Mammary epithelial cell (primary cell): ENCODE results near the gene AJAP1.

Source experiments
- CTCF ChIP-seq, 2 donors: IDR thresholded peaks in 1 of 2; conservative IDR thresholded peaks in 1 of 2; 2 replicates each; pipeline ENCODE4 v1.5.1; 2011 to 2012; ENCODE audit warnings: inconsistent platforms in 2 of 2, low read length in 2 of 2, mild to moderate bottlenecking in 2 of 2, control low read depth in 1 of 2, low read depth in 1 of 2; ENCODE audit not compliant: insufficient read depth in 1 of 2; ENCODE audit errors: extremely low read depth in 1 of 2
- EZH2 ChIP-seq: IDR thresholded peaks from 2 replicates; pipeline ENCODE4 v1.6.1; 2012; ENCODE audit warnings: low read length, inconsistent platforms, borderline replicate concordance

GRCh38 chr1:4674117-4674516 is 19.7 kb downstream of the AJAP1 start:
- TF ChIP-seq CTCF (conservative IDR thresholded peaks at IDR 0.05 in 1 of 2, IDR thresholded peaks at IDR 0.05 in 1 of 2; ENCODE audit: extremely low read depth in 1 of 2, insufficient read depth in 1 of 2, low read depth in 1 of 2, low read length in 2 of 2), result no peak
- TF ChIP-seq EZH2, result no peak
